NCI-H226 (cell line): ENCODE data around the gene AKAP17A.

Experiments
- DNase-seq: peaks from one replicate; pipeline ENCODE4 v3.0.0-alpha.2; 2015

Gene AKAP17A

DNA sequence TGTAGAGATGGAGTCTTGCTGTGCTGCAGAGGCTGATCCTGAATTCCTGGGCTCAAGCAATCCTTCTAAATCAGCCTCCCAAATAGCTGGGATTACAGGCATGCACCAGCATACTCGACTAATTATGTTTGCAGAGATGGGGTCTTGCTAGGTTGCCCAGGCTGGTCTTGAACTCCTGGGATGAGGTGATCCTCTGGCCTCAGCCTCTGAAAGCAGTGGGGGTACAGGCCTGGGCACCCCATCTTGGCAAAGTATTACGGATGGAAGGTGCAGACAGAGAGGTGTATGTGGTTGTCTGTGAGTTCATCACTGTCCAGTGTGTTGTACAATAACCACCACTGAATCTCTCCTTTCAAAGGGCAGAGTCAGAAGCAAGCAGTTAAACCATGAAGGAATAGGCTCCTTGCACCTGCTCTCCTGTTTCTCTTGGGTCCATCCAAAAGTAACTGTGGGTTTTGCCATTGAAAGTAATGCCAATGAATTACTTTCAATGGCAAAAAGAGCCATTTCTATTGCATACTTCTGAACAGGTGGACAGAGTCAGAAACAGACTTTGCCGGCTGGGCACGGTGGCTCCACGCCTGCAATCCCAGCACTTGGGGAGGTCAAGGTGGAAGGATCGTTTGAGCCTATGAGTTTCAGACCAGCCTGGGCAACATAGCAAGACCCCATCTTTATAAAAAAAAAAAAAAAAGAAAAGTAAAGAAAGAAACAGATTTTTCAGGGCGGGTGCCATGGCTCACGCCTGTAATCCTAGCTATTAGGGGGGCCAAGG, 7.0 kb upstream of the AKAP17A start:
- DNase-seq = no peak

DNA sequence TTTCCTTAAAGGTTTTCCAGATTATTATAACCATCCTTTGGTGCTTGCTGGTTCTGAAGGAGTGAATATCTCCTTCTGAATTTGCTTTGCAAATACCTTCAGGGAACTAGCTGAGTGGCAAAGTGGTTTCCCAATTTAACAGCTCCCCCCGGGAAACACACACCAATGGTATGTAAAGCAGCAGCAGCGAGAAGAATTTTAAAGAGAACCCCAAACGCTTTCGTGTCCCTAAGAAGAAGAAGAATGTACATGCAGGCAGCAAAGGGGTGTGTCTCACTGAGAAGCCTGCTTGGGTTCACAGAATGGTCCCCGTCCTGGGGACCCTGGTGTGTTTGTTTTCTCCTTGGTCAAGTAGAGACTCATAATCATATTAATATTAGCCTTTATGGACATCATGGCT, 4.2 kb upstream of the AKAP17A start:
- no peak for DNase-seq

DNA sequence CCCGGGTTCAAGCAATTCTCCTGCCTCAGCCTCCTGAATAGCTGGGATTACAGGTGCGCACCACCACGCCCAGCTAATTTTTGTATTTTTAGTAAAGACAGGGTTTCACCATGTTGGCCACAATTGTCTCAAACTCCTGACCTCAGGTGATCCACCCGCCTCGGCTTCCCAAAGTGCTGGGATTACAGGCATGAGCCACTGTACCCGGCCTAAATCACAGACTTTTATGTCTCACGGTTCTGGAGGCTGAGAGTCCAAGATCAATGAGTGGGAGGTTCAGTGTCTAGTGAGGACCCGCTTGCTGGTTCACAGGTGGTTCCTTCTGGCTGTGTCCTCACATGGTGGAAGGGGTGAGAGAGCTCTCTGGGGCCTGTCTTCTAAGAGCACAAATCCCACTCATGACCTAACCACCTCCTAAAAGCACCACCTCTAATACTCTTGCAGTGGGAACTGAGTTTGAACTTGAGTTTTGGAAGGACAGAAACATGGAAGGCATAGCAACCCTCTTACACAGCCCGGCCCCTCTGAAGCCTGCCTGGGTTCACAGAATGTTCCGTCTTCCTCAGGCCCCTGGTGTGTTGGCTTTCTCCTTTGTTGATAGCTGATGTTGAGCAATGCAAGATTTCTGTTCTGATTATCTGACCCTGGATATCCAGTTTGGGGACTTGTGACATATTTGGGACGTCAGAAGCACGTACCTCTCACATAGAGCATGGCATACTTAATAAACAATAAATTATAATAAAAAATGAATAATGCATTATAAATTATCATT, 1.9 kb upstream of the AKAP17A start:
- DNase-seq = no peak

DNA sequence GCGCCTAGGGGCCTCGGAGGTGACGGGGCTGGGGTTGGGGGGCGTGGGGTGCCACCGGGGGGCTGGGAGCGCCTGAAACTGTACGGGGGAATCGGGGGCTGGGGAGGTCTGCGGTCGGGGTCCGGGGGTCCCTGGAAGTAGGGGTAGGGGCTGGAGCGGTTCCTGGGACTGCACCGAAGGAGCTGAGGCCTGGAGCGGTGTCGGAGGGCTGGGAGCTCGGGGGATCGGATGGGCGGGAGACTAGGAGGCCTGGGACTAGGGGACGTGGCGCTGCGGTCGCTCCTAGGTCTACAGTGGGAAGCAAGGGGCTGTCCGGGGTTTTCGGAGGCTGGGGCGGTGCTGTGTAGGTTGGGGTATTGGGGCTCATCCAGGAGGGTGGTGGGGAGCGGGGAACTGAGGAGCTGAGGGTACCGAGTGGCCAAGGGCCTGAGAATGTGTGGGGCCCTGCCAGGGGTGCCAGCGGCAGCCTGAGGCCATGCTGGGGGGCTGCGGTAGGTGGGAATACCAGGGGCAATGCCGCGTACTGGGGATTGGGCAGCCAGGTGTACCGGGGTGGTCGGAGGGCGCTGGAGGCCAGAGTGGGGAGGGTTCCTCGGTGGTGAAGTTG, 562 bp downstream of the AKAP17A start:
- no peak for DNase-seq

DNA sequence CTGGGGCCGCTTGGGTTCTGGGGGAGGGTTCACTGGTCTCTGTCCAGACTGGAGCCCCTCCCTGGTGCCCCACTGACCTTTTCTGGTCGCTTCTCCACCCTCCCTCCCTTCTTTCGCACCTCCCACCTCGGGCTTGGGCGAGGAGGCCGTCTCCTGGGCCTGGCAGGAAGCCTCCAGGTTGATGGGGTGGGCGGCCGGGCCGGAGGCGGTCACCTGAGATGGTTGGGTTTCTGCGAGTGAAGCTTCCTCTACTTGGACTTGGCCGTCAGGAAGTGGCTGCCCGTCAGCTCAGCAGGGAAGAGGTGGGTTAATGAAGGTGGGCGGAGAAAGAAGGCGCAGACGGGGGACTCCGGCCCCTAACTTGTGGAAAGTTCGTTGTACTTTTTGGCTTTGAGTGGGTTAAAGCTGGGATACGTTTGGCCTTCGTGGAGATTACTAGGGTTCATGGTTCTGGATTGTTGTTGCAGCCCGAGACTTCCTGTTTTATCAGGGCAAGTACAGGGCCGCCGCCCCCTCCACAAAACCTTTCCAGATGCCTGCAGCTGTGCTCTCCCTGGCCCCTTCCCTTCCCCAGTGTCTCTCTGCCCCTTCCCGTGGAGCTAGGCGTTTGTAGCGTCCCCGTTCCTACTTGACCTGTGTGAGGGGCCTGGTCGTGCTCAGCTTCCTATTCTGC, 1.2 kb downstream of the AKAP17A start:
- peak; percentile 57 for DNase-seq

DNA sequence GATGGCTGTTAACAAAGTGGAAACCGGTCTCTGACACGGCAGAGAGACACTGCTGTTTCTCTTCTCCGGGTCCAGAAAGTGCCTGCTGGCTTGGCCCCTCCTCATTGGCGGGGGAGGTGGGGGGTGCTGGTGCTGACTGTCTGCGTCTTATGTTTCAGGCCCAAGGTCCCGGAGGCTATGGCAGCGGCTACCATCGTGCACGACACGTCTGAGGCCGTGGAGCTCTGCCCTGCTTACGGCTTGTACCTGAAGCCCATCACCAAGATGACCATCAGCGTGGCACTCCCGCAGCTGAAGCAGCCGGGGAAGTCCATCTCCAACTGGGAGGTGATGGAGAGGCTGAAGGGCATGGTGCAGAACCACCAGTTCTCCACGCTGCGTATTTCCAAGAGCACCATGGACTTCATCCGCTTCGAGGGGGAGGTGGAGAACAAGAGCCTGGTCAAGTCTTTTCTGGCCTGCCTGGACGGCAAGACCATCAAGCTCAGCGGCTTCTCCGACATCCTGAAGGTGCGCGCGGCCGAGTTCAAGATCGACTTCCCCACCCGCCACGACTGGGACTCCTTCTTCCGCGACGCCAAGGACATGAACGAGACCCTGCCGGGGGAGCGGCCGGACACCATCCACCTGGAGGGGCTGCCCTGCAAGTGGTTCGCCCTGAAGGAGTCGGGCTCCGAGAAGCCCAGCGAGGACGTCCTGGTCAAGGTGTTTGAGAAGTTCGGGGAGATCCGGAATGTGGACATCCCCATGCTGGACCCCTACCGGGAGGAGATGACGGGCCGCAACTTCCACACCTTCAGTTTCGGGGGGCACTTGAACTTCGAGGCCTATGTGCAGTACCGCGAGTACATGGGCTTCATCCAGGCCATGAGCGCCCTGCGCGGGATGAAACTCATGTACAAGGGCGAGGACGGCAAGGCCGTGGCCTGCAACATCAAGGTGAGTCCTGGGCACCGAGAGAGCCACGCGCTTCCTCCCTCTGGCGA, 2.2 kb downstream of the AKAP17A start:
- no peak for DNase-seq

DNA sequence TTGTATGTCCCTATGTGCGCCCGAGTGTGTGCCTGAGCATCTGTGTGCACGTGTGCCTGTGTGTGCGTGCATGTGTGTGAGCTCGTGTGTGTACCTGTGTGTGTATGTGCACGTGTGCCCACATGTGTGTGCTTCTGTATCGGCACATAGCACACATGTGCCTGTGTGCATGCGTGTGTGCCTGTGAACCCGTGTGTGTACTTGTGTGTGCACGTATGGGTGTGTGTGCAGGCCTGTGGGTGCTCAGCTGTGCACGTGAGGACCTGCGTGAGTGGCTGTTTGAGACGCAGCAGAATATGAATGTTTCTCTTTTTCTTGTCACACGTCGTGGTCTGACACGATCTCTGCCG, 4.3 kb downstream of the AKAP17A start:
- no peak for DNase-seq

DNA sequence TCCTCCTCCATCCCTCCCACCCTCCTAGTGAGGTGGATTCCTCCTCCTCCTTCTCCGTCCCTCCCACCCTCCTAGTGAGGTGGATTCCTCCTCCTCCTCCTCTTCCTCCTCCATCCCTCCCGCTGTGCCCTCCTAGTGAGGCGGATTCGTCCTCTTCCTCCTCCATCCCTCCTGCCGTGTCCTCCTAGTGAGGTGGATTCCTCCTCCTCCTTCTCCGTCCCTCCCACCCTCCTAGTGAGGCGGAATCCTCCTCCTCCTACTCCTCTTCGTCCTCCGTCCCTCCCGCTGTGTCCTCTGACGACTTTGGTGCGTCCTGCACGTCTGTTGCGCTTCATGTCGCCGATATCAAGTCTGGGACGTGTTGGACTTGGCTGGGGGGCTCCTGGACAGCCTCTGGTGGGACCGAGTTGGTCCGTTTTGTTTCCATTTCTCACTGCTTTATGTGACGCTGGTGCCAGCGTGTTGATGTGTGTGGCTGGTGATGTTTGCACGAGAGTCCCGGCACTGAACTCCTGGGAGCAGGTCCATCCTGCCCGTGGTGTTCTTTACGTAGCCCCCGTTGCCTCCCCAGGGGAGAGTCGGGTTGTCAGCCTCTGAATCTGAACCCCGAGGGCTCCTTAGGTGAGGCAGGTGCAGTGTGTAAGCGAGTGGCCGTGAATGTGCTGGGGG, 5.4 kb downstream of the AKAP17A start:
- no peak for DNase-seq

DNA sequence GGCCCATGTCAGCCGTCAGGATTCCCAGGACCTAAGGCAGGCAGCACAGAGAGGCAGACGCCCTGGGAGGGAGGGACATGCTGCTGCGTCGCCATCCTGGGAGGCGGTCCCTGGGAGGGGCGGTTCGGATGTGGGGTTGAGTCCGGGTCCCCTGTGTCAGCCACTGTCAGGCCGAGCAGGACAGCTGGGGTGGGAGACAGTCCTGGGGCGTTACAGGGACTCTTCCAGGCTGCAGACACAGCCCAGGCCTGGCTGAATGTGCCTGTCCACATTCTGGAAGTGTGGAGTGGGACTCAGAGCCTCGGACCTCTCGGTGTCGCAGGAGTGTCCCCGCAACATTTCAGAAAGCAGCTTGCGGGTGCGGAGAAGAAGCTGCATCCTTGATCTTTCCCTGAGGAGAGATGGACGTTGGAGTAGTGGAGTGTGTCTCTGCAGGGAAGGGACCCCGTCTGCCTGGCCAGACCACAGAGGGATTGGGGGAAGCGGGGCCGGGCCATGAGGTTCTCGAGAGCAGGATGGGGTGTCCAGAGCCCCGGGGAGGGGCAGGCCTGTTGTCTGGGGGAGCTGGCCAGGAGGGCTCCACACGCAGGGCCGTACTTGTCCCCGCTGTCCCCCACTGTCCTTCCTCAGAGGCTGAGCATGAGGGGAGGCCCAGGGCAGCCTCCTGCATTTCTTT, 6.1 kb downstream of the AKAP17A start:
- DNase-seq = no peak

DNA sequence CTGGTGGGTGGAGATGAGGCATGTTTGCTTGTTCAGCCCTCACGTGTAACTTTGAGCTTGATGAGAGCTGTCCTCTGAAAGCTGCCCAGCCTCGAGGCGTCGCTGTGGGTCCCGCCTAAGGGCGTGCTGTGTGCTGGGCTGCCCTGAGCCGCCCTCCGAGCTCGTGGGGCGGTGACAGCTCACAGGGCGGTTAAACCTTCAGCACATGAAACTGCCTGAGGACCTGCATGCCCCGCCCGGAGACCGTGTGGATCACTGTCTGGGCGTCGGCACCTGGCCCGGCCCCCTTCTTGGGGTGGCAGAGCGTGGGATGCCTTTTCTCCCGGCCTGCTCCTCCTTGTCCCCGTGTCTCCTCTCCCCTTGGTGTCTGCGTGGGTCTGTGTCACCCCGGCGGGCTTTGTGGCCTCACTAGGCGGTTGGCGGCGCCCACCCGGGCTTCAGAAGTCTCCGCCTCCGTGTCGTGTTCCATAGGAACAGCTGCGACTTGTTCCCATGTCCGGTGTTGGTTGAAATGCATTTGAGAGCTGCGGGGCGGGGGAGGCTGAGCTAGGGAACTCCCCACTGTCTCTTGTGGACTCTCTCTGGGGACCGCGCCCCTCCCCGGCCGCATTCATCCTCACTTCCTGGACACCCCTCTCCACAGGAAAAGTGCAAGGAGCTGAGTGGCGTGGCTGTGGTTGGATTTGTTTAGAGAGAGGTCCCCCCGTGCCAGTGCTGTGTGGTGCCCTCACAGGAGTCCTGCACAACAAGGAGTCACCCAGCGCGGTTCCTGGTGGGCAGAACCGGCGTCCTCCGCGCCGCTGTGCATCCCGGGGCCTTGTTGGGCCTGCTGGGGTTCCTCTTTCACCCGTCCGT, 6.8 kb downstream of the AKAP17A start:
- DNase-seq = no peak

DNA sequence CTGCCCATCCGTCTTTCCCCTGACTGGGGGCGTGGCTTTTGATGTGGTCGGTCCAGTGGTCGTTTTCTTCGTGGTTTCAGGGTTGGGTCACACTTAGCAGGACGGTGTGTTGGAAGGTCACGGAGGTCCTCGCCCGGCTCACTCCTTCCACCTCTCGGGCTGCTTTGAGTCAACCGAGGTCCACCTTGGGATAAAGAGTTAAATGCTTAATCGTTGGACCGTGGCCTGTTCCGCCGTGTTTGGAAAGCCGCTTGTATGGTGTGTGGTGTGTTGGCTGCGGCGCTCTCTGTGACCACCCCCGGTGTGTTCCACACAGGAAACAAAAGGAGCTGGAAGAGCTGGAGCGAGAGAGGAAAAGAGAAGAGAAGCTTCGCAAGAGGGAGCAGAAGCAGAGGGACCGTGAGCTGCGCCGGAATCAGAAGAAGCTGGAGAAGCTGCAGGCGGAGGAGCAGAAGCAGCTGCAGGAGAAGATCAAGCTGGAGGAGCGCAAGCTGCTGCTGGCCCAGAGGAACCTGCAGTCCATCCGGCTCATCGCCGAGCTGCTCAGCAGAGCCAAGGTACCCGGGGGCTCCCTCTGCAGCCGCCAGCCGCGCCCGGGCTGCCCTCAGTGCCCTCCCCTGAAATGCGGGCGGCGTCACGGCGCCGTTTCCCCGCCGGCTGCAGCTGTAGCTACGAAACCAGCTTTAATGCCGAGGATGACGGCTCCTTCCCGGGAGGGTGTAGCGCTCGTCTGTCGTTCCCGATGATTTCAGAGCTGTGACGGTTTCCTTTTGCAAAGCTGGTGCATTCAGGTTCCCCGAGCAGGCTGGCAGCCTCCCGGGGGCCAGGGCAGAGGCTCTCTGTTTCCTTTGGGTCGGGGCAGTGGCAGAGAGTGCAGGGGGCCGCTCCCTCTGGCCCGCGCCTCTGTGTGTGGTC, 7.7 kb downstream of the AKAP17A start:
- no peak for DNase-seq

DNA sequence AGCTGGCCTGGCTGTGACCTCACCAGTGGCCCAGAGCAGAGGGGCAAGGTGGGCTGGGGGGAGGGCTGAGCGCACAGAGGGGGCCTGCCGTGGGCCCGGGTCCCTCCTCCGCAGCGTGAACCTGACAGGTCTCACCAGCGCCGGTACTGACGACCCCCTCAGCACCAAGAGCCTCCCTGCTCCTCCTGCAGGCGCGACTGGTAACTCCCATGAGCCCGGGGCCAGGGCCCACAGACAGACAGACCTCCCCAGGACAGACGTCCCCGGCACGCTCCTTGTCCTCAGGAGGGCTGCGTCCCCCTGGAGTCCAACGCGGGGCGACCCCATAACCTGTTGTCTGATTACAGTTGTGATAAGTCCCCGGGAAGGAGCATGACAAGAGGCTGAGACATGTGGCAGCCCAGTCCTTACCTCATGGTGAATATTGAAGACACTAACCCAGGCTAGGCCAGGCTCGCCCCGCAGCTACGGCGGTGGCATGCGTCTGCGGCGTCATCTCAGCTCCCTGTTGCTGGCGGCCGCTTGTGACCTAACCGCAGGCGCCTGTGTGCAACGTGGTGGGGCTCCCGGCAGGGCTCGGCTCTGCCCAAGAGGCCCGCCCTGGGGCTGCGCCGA, 8.5 kb downstream of the AKAP17A start:
- no peak for DNase-seq

DNA sequence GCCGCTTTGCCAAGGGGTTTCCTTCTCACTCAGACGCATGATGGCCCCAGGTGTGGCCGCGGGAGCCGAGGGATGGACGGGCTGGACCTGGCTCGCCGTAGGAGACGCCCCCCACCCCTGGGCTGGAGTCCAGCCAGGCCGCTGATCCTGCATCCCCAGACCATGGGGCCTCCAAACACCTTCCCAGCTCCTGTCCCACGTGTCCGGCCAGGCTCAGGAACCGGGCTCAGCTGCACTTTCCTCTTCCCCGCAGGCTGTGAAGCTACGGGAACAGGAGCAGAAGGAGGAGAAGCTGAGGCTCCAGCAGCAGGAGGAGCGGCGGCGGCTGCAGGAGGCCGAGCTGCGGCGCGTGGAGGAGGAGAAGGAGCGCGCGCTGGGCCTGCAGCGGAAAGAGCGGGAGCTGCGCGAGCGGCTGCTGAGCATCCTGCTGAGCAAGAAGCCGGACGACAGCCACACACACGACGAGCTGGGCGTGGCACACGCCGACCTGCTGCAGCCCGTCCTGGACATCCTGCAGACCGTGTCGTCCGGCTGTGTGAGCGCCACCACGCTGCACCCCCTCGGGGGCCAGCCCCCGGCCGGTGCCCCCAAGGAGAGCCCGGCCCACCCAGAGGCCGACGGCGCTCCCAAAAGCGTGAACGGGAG, 9.1 kb downstream of the AKAP17A start:
- DNase-seq = no peak

DNA sequence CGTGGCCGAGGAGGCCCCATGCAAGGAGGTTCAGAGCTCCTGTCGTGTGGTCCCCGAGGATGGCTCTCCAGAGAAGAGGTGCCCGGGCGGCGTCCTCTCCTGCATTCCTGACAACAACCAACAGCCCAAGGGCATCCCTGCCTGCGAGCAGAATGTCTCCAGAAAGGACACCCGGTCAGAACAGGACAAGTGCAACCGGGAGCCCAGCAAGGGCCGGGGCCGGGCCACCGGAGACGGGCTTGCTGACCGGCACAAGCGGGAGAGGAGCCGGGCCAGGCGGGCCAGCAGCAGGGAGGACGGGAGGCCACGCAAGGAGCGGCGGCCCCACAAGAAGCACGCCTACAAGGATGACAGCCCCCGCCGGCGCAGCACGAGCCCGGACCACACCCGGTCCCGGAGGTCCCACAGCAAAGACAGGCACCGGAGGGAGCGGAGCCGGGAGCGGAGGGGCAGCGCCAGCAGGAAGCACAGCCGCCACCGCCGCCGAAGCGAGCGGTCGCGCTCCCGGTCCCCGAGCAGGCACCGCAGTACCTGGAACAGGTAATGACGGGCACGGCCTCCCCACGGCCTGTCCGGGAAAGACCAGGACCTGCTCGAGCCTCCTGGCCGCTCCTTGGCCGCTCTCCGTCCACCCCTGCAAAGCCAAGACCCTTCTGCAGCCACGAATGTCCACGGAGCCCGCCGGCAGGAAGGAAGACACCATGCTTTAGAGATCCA, 9.8 kb downstream of the AKAP17A start:
- no peak for DNase-seq

DNA sequence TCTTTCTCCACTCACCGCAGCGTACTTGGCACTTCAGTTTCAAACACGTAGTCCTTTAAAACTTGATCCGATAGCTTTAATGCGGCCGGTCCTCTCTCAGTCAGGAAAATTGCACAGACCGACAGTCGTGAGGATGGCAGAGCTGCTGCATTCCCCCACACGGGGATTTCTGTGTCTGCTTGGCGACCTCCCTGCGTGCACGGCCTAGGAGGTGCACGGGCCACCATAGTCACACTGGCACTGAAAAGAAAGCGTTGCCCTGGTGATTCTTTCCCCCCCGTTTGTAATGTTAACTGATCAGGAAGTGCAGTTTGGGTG, 10.3 kb downstream of the AKAP17A start:
- DNase-seq = no peak

DNA sequence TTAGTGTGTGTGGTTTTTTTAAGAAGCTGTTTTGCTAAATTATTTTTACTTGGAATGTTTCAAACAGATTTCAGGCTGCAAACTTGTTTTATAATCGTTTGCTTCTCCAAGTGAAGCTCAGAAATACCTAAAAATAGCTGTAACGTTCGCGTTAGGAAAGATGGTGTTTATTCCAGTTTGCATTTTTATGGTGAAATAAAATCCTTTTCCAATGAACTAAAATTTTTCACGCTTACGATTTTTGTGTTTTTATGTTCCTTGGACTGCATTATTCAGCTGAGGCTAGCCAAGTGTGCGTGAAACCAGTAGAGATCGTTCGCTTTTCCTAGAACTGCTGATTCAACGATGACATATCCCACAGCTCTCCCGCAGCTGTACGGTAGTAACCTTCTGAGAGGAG, 10.9 kb downstream of the AKAP17A start:
- DNase-seq = no peak

DNA sequence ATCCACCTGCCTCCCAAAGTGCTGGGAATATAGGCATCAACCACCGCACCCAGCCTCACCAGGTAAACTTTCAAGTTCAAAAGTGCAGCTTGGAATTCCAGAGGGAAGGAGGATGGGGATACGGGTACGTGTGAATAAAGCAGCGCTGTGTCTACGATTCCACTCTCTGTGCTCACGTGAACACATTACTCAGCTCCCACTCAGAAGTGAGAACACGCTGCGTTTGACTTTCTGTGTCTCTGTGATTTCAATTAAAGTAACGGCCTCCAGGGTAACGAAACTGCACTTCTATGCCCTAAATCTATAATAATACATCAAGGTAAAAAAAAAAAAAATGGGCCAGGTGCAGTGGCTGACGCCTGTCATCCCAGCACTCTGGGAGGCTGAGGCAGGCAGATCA, 15.1 kb downstream of the AKAP17A start:
- no peak for DNase-seq

DNA sequence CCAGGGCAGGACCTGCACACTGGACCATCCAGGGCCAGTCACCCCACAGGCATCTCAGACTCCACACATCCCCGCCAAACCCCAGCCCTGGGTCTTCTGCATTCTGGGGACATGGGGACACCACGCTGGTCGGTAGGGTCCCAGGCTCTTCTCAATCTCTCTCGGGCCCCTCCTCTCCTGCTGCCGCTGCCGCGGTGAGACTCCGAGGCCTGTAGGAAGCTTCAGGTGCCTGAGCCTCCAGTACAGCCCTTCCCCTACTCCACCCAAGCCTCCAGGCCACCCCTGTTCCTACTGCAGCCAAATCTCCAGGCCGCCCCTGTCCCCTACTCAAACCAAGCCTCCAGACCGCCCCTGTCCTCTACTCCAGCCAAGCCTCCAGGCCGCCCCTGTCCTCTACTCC, 17.9 kb downstream of the AKAP17A start:
- DNase-seq = no peak
